ENCODE data around the gene RFFL.
A peak's percentile ranks its signal among the peaks of the same experiment; 100 is the strongest.

RFFL gene

GRCh38 chr17:34988644-34989043 lies 74.9 kb downstream of the RFFL start:
- no peaks in the 10 kb centered on the region for H3K36me3 ChIP-seq (ENCODE audit: control insufficient read depth, insufficient read depth, low read length)
- no peaks in the 10 kb centered on the region for H3K79me2 ChIP-seq
- no peaks in the 10 kb centered on the region for H3K27me3 ChIP-seq (ENCODE audit: control insufficient read depth, insufficient read depth, low read length)
- H3K9me3 ChIP-seq (ENCODE audit: control insufficient read depth, low read length), result no peaks in the 10 kb centered on the region
- H3K4me2 ChIP-seq (ENCODE audit: low read length), result no peak overlapping the region
- no peak overlapping the region for H3K27ac ChIP-seq
- no peaks in the 10 kb centered on the region for H3K4me1 ChIP-seq
- H3K4me3 ChIP-seq (ENCODE audit: low read depth, low read length), result no peak overlapping the region
- no peak for TF ChIP-seq CTCF (IDR thresholded peaks at IDR 0.05)
- H3K9ac ChIP-seq, result no peak overlapping the region
- H2AFZ ChIP-seq, result no peak overlapping the region

- Histone ChIP-seq H3K79me2 (peaks cover 9% of the 10 kb centered on the region), H3K9me3 (ENCODE audit: control insufficient read depth, low read length) (no peaks in the 10 kb centered on the region), H2AFZ (no peak overlapping the region), H3K9ac (no peak overlapping the region), H3K36me3 (ENCODE audit: control insufficient read depth, insufficient read depth, low read length) (no peaks in the 10 kb centered on the region), H3K4me2 (ENCODE audit: low read length) (no peak overlapping the region), H3K27me3 (ENCODE audit: control insufficient read depth, insufficient read depth, low read length) (no peaks in the 10 kb centered on the region), H3K27ac (no peak overlapping the region), H3K4me3 (ENCODE audit: low read depth, low read length) (no peak overlapping the region), H3K4me1 (no peaks in the 10 kb centered on the region)
- no peak for TF ChIP-seq CTCF (IDR thresholded peaks at IDR 0.05)
Observed at GRCh38 chr17:34987232-34987631, 76.3 kb downstream of the RFFL start.

- H3K9ac ChIP-seq, result peak overlapping the region; percentile 68
- peaks cover 10% of the 10 kb centered on the region for H3K79me2 ChIP-seq
- H3K36me3 ChIP-seq (ENCODE audit: control insufficient read depth, insufficient read depth, low read length), result no peaks in the 10 kb centered on the region
- H2AFZ ChIP-seq, result peak overlapping the region; percentile 94
- TF ChIP-seq CTCF (IDR thresholded peaks at IDR 0.05), result no peak
- H3K9me3 ChIP-seq (ENCODE audit: control insufficient read depth, low read length), result no peaks in the 10 kb centered on the region
- no peaks in the 10 kb centered on the region for H3K27me3 ChIP-seq (ENCODE audit: control insufficient read depth, insufficient read depth, low read length)
- peak overlapping the region; percentile 66 for H3K4me3 ChIP-seq (ENCODE audit: low read depth, low read length)
- H3K4me2 ChIP-seq (ENCODE audit: low read length), result peak overlapping the region; percentile 61
- H3K4me1 ChIP-seq, result peaks cover 10% of the 10 kb centered on the region
- peak overlapping the region; percentile 86 for H3K27ac ChIP-seq
Observed at GRCh38 chr17:34981538-34982241, 81.8 kb downstream of the RFFL start.

- H3K9ac ChIP-seq, result peak overlapping the region; percentile 68
- peak overlapping the region; percentile 66 for H3K4me3 ChIP-seq (ENCODE audit: low read depth, low read length)
- H3K27ac ChIP-seq, result peak overlapping the region; percentile 86
- no peaks in the 10 kb centered on the region for H3K9me3 ChIP-seq (ENCODE audit: control insufficient read depth, low read length)
- no peaks in the 10 kb centered on the region for H3K36me3 ChIP-seq (ENCODE audit: control insufficient read depth, insufficient read depth, low read length)
- H2AFZ ChIP-seq, result peak overlapping the region; percentile 94
- H3K79me2 ChIP-seq, result peaks cover 10% of the 10 kb centered on the region
- peaks cover 10% of the 10 kb centered on the region for H3K4me1 ChIP-seq
- no peaks in the 10 kb centered on the region for H3K27me3 ChIP-seq (ENCODE audit: control insufficient read depth, insufficient read depth, low read length)
- TF ChIP-seq CTCF (IDR thresholded peaks at IDR 0.05), result peak; percentile 56
- peak overlapping the region; percentile 61 for H3K4me2 ChIP-seq (ENCODE audit: low read length)
Observed at GRCh38 chr17:34980681-34981537, 82.6 kb downstream of the RFFL start.

Measured in parathyroid adenoma (tissue), 2 donors.